Panc1 (cell line): ENCODE data around the gene PBX1.

Source experiments
- POLR2AphosphoS5 ChIP-seq: IDR thresholded peaks from 2 replicates; pipeline ENCODE4 v1.6.1; 2012; ENCODE audit warnings: mild to moderate bottlenecking, low read depth, low read length, moderate library complexity
- SIN3A ChIP-seq: IDR thresholded peaks from 2 replicates; pipeline ENCODE4 v1.6.1; 2012; ENCODE audit warnings: low read depth, mild to moderate bottlenecking, low read length, moderate library complexity, borderline replicate concordance; ENCODE audit not compliant: insufficient read depth
- TF ChIP-seq, protein P1 (sequence below): fragments of 450-650 bp; IDR thresholded peaks from 2 replicates; pipeline ENCODE4 v1.5.1; 2017; ENCODE audit warnings: mild to moderate bottlenecking
- TF ChIP-seq, protein P2 (sequence below), 2 experiments: IDR thresholded peaks; 2 replicates each; pipeline ENCODE4 v1.6.1; 2011 to 2012; ENCODE audit warnings: low read depth in 2 of 2, control low read depth in 1 of 2, low read length in 1 of 2, mild to moderate bottlenecking in 1 of 2, moderate library complexity in 1 of 2; ENCODE audit not compliant: insufficient read depth in 1 of 2

DNA sequence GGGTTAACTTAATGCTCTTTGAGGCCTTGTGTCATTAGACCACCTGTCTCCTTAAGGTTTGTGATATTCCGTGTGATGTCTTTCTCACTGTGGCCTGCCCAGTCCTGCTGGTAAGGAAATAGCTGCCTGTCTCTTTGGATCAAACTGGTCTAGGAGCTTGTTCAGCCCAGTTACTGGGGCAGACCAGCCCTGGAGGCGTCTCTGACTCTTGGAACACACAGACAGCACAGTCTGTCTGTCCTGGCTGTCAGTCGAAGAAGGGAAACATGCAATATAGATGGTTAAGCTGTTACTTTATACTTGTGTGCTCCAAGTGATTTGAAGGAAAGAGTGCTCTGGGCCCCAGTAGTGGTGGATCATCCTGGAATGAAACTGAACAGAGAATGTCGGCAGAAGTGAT, 20.4 kb downstream of the PBX1 start:
- TF ChIP-seq, protein P1, sequence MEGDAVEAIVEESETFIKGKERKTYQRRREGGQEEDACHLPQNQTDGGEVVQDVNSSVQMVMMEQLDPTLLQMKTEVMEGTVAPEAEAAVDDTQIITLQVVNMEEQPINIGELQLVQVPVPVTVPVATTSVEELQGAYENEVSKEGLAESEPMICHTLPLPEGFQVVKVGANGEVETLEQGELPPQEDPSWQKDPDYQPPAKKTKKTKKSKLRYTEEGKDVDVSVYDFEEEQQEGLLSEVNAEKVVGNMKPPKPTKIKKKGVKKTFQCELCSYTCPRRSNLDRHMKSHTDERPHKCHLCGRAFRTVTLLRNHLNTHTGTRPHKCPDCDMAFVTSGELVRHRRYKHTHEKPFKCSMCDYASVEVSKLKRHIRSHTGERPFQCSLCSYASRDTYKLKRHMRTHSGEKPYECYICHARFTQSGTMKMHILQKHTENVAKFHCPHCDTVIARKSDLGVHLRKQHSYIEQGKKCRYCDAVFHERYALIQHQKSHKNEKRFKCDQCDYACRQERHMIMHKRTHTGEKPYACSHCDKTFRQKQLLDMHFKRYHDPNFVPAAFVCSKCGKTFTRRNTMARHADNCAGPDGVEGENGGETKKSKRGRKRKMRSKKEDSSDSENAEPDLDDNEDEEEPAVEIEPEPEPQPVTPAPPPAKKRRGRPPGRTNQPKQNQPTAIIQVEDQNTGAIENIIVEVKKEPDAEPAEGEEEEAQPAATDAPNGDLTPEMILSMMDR = no peak
- no peak for TF ChIP-seq POLR2AphosphoS5
- TF ChIP-seq SIN3A = no peak
- TF ChIP-seq, protein P2, sequence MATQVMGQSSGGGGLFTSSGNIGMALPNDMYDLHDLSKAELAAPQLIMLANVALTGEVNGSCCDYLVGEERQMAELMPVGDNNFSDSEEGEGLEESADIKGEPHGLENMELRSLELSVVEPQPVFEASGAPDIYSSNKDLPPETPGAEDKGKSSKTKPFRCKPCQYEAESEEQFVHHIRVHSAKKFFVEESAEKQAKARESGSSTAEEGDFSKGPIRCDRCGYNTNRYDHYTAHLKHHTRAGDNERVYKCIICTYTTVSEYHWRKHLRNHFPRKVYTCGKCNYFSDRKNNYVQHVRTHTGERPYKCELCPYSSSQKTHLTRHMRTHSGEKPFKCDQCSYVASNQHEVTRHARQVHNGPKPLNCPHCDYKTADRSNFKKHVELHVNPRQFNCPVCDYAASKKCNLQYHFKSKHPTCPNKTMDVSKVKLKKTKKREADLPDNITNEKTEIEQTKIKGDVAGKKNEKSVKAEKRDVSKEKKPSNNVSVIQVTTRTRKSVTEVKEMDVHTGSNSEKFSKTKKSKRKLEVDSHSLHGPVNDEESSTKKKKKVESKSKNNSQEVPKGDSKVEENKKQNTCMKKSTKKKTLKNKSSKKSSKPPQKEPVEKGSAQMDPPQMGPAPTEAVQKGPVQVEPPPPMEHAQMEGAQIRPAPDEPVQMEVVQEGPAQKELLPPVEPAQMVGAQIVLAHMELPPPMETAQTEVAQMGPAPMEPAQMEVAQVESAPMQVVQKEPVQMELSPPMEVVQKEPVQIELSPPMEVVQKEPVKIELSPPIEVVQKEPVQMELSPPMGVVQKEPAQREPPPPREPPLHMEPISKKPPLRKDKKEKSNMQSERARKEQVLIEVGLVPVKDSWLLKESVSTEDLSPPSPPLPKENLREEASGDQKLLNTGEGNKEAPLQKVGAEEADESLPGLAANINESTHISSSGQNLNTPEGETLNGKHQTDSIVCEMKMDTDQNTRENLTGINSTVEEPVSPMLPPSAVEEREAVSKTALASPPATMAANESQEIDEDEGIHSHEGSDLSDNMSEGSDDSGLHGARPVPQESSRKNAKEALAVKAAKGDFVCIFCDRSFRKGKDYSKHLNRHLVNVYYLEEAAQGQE (IDR thresholded peaks at IDR 0.05; ENCODE audit: insufficient read depth in 1 of 2, low read depth in 2 of 2, low read length in 1 of 2) = no peak
